Measurements from ENCODE around the gene AKAP8. TPM values are rescaled to one million over a fixed set of nuclear protein-coding genes. Genes with fewer than 3 reads are reported as not detected.

AKAP8 gene
- total and polyA plus RNA-seq, 2 experiments from 2014 or later: 22.4 to 36.5 TPM

DNA sequence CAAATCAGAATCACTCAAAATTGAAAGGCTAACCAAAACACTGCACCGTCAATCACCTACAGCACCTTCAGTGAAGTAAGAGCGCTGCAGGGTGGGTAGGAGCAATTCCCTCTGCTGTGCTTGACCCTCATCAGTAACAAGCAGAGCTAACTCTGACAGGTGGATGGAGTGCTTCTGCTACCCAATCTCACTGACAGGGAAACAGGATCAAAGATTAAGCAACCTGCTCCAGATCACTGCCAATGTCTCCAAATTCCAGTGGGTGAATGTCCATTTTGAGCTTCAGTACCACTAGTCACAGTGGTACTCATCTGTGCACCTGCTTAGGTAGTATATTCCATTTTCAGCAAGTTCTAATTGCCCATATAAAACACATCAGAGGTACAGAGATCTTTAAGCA lies 72.4 kb downstream of the AKAP8 start:
- no peaks in the 10 kb centered on the region for H3K27me3 ChIP-seq (ENCODE audit: insufficient read depth)
- TF ChIP-seq, protein P1, sequence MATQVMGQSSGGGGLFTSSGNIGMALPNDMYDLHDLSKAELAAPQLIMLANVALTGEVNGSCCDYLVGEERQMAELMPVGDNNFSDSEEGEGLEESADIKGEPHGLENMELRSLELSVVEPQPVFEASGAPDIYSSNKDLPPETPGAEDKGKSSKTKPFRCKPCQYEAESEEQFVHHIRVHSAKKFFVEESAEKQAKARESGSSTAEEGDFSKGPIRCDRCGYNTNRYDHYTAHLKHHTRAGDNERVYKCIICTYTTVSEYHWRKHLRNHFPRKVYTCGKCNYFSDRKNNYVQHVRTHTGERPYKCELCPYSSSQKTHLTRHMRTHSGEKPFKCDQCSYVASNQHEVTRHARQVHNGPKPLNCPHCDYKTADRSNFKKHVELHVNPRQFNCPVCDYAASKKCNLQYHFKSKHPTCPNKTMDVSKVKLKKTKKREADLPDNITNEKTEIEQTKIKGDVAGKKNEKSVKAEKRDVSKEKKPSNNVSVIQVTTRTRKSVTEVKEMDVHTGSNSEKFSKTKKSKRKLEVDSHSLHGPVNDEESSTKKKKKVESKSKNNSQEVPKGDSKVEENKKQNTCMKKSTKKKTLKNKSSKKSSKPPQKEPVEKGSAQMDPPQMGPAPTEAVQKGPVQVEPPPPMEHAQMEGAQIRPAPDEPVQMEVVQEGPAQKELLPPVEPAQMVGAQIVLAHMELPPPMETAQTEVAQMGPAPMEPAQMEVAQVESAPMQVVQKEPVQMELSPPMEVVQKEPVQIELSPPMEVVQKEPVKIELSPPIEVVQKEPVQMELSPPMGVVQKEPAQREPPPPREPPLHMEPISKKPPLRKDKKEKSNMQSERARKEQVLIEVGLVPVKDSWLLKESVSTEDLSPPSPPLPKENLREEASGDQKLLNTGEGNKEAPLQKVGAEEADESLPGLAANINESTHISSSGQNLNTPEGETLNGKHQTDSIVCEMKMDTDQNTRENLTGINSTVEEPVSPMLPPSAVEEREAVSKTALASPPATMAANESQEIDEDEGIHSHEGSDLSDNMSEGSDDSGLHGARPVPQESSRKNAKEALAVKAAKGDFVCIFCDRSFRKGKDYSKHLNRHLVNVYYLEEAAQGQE (IDR thresholded peaks at IDR 0.05; ENCODE audit: unreplicated experiment): no peak
- no peak for TF ChIP-seq ZNF114 (CRISPR knock-in tag; IDR thresholded peaks at IDR 0.05)
- no peak for TF ChIP-seq ETS1 (IDR thresholded peaks at IDR 0.05)
- TF ChIP-seq, protein P2, sequence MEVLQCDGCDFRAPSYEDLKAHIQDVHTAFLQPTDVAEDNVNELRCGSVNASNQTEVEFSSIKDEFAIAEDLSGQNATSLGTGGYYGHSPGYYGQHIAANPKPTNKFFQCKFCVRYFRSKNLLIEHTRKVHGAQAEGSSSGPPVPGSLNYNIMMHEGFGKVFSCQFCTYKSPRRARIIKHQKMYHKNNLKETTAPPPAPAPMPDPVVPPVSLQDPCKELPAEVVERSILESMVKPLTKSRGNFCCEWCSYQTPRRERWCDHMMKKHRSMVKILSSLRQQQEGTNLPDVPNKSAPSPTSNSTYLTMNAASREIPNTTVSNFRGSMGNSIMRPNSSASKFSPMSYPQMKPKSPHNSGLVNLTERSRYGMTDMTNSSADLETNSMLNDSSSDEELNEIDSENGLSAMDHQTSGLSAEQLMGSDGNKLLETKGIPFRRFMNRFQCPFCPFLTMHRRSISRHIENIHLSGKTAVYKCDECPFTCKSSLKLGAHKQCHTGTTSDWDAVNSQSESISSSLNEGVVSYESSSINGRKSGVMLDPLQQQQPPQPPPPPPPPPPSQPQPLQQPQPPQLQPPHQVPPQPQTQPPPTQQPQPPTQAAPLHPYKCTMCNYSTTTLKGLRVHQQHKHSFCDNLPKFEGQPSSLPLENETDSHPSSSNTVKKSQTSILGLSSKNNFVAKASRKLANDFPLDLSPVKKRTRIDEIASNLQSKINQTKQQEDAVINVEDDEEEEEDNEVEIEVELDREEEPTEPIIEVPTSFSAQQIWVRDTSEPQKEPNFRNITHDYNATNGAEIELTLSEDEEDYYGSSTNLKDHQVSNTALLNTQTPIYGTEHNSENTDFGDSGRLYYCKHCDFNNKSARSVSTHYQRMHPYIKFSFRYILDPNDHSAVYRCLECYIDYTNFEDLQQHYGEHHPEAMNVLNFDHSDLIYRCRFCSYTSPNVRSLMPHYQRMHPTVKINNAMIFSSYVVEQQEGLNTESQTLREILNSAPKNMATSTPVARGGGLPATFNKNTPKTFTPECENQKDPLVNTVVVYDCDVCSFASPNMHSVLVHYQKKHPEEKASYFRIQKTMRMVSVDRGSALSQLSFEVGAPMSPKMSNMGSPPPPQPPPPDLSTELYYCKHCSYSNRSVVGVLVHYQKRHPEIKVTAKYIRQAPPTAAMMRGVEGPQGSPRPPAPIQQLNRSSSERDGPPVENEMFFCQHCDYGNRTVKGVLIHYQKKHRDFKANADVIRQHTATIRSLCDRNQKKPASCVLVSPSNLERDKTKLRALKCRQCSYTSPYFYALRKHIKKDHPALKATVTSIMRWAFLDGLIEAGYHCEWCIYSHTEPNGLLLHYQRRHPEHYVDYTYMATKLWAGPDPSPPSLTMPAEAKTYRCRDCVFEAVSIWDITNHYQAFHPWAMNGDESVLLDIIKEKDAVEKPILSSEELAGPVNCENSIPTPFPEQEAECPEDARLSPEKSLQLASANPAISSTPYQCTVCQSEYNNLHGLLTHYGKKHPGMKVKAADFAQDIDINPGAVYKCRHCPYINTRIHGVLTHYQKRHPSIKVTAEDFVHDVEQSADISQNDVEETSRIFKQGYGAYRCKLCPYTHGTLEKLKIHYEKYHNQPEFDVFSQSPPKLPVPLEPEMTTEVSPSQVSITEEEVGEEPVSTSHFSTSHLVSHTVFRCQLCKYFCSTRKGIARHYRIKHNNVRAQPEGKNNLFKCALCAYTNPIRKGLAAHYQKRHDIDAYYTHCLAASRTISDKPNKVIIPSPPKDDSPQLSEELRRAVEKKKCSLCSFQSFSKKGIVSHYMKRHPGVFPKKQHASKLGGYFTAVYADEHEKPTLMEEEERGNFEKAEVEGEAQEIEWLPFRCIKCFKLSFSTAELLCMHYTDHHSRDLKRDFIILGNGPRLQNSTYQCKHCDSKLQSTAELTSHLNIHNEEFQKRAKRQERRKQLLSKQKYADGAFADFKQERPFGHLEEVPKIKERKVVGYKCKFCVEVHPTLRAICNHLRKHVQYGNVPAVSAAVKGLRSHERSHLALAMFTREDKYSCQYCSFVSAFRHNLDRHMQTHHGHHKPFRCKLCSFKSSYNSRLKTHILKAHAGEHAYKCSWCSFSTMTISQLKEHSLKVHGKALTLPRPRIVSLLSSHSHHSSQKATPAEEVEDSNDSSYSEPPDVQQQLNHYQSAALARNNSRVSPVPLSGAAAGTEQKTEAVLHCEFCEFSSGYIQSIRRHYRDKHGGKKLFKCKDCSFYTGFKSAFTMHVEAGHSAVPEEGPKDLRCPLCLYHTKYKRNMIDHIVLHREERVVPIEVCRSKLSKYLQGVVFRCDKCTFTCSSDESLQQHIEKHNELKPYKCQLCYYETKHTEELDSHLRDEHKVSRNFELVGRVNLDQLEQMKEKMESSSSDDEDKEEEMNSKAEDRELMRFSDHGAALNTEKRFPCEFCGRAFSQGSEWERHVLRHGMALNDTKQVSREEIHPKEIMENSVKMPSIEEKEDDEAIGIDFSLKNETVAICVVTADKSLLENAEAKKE (CRISPR knock-in tag; IDR thresholded peaks at IDR 0.05): no peak
- TF ChIP-seq EZH2 (IDR thresholded peaks at IDR 0.05; ENCODE audit: low read depth, unreplicated experiment): no peak
- TF ChIP-seq EZH2phosphoT487 (IDR thresholded peaks at IDR 0.05; ENCODE audit: unreplicated experiment): no peak
- TF ChIP-seq NANOG (IDR thresholded peaks at IDR 0.05; ENCODE audit: borderline replicate concordance): no peak
- no peak for TF ChIP-seq ZNF331 (CRISPR knock-in tag; IDR thresholded peaks at IDR 0.05; ENCODE audit: low read depth)
- H3K9me2 ChIP-seq (ENCODE audit: insufficient read depth): no peaks in the 10 kb centered on the region
- Mint-ChIP-seq H3K4me3 (no peak overlapping the region), H3K4me1 (peaks cover 16% of the 10 kb centered on the region), H3K27ac (no peak overlapping the region), H3K9me3 (no peaks in the 10 kb centered on the region; the same call in 2 of the 3 replicates), H3K27me3 (ENCODE audit: insufficient read depth, low read depth, poor library complexity) (peaks cover 3% of the 10 kb centered on the region), H3K36me3 (ENCODE audit: low read depth) (peaks cover 16% of the 10 kb centered on the region; the same call in 2 of the 3 replicates)
- H3K4me1 ChIP-seq (ENCODE audit: insufficient read depth): peaks cover 9% of the 10 kb centered on the region; the same call in 1 of the 2 replicates
- H3K79me2 ChIP-seq (replicated peaks; ENCODE audit: insufficient read depth): peaks cover 100% of the 10 kb centered on the region
- peaks cover 87% of the 10 kb centered on the region for H4K20me1 ChIP-seq (replicated peaks; ENCODE audit: insufficient read depth)
- H2AFZ ChIP-seq: no peak overlapping the region
- ATAC-seq (no peak), DNase-seq (ENCODE audit: low spot score) (no peak)
- no peaks in the 10 kb centered on the region for H3K36me3 ChIP-seq (ENCODE audit: insufficient read depth)
- H3K27ac ChIP-seq (ENCODE audit: low read depth): no peak overlapping the region
- H3K4me3 ChIP-seq: no peak overlapping the region
- no peak overlapping the region for H3K4me2 ChIP-seq
- H3F3A ChIP-seq (replicated peaks; ENCODE audit: low read depth): peaks cover 3% of the 10 kb centered on the region; the same call in 1 of the 2 replicates

Measured in GM23338 (cell line).